Activated CD8-positive, alpha-beta T cell treated with anti-CD3 and anti-CD28 coated beads for 36 hours (primary cell): ENCODE measurements around the gene IL18RAP. TPM values are rescaled to one million over a fixed set of nuclear protein-coding genes. Genes with fewer than 3 reads are reported as not detected.

Experiments
- ATAC-seq: fragments of 200-7000 bp; cut with Tn5 transposase; one replicate; pipeline ENCODE4 v1.10.0; 2021; ENCODE audit warnings: mild to moderate bottlenecking, moderate library complexity
- CTCF ChIA-PET: fragments of 350-600 bp; sonication (Branson Sonifier 250); formaldehyde crosslinking; loops from one replicate; lab custom pipeline; 2021; ENCODE audit warnings: antibody characterized with exemption; lab: Charles Lee
- POLR2A ChIA-PET: fragments of 350-600 bp; sonication (Branson Sonifier 250); formaldehyde crosslinking; loops from one replicate; lab custom pipeline; 2021; ENCODE audit warnings: antibody characterized with exemption; lab: Charles Lee
- DNase-seq: peaks from one replicate; pipeline ENCODE4 v3.0.0-alpha.2; 2020
- H3K27ac Mint-ChIP-seq: one replicate; pipeline ENCODE4 v1.8.0; 2021; ENCODE audit warnings: mild to moderate bottlenecking, mixed read lengths
- H3K27me3 Mint-ChIP-seq: one replicate; pipeline ENCODE4 v1.8.0; 2021; ENCODE audit warnings: mixed read lengths
- H3K36me3 Mint-ChIP-seq: one replicate; pipeline ENCODE4 v1.8.0; 2021; ENCODE audit warnings: low read depth, mixed read lengths
- H3K4me1 Mint-ChIP-seq: one replicate; pipeline ENCODE4 v1.8.0; 2021; ENCODE audit warnings: low read depth, mixed read lengths
- H3K4me3 Mint-ChIP-seq: one replicate; pipeline ENCODE4 v1.8.0; 2021; ENCODE audit warnings: mild to moderate bottlenecking, moderate library complexity, mixed read lengths
- H3K9me3 Mint-ChIP-seq: one replicate; pipeline ENCODE4 v1.8.0; 2021; ENCODE audit warnings: mixed read lengths
- CTCF ChIP-seq: fragments of 200-600 bp; IDR thresholded peaks from one replicate; pipeline ENCODE4 v1.8.0; 2022; ENCODE audit warnings: antibody characterized with exemption, mild to moderate bottlenecking
- intact Hi-C: fragments of 100-400 bp; cut with micrococcal nuclease; formaldehyde crosslinking; loops from one replicate; pipeline ENCODE4 v1.10.0; 2022
- total RNA-seq, 2 experiments: library from RNA; stranded (reverse); gene quantifications; one replicate each; pipeline ENCODE4 v1.2.3, GENCODE V29; 2021

Gene IL18RAP
- total RNA-seq, 2 experiments from 2014 or later: 5.8 to 6.0 TPM

- peaks cover 6% of the 10 kb centered on the region for H3K27me3 Mint-ChIP-seq
- TF ChIP-seq CTCF: no peak
- ATAC-seq (no peak), DNase-seq (no peak)
- no peak overlapping the region for H3K27ac Mint-ChIP-seq
- POLR2A ChIA-PET: no interaction called here
- intact Hi-C loops: no loop called here
- CTCF ChIA-PET: interaction anchor here (2.5 to 6.0 kb wide), 2 partner anchors 9 to 14 kb away, joined by 9 to 56 read pairs; partner anchors contain the start of gene SLC9A4
- peaks cover 1% of the 10 kb centered on the region for H3K9me3 Mint-ChIP-seq
- no peaks in the 10 kb centered on the region for H3K36me3 Mint-ChIP-seq
- H3K4me1 Mint-ChIP-seq: no peaks in the 10 kb centered on the region
- no peak overlapping the region for H3K4me3 Mint-ChIP-seq
Measured at GRCh38 chr2:102463160-102463559, 40.2 kb downstream of the IL18RAP start.

- Mint-ChIP-seq H3K4me1 (no peaks in the 10 kb centered on the region), H3K27ac (no peak overlapping the region), H3K27me3 (peaks cover 15% of the 10 kb centered on the region), H3K4me3 (no peak overlapping the region), H3K9me3 (peaks cover 13% of the 10 kb centered on the region), H3K36me3 (no peaks in the 10 kb centered on the region)
- no peak for TF ChIP-seq CTCF
- DNase-seq (no peak), ATAC-seq (no peak)
- POLR2A ChIA-PET: interaction anchor here (0.8 to 1.0 kb wide), 2 partner anchors 140 to 156 kb away, joined by 3 read pairs; no protein-coding TSS in a partner anchor
- CTCF ChIA-PET: interaction anchor here (4.4 to 8.7 kb wide), 3 partner anchors 9 to 144 kb away, joined by 38 to 99 read pairs (median 56); no protein-coding TSS in a partner anchor
- intact Hi-C loops: loop anchor here (5.0 to 10.0 kb wide), 2 partner anchors 122 to 235 kb away; no protein-coding TSS in a partner anchor
Measured at GRCh38 chr2:102470168-102470567, 47.2 kb downstream of the IL18RAP start.

GRCh38 chr2:102473020-102473419 is 50.1 kb downstream of the IL18RAP start, which contains the start of gene SLC9A4:
Gene SLC9A4 (plus strand): TSS chr2:102473226. CDS start chr2:102473760, 534 bp downstream.
- Mint-ChIP-seq H3K36me3 (no peaks in the 10 kb centered on the region), H3K27ac (no peak within 1 kb of the TSS), H3K4me3 (no peak within 1 kb of the TSS), H3K27me3 (peaks cover 15% of the 10 kb centered on the region), H3K4me1 (no peaks in the 10 kb centered on the region), H3K9me3 (peaks cover 12% of the 10 kb centered on the region)
- ChIA-PET POLR2A (interaction anchor here (1.2 kb wide), 1 partner anchor 11 kb away, joined by 4 read pairs; no protein-coding TSS in a partner anchor), CTCF (interaction anchor here (0.6 to 8.7 kb wide), 48 partner anchors 11 to 589 kb away, joined by 3 to 99 read pairs (median 4); no protein-coding TSS in a partner anchor)
- TF ChIP-seq CTCF: peak; percentile 74
- ATAC-seq (peak; percentile 75), DNase-seq (peak; percentile 80)
- intact Hi-C loops: loop anchor here (2.0 to 10.0 kb wide), 3 partner anchors 119 to 232 kb away; no protein-coding TSS in a partner anchor

- intact Hi-C loops: loop anchor here (2.0 to 10.0 kb wide), 3 partner anchors 119 to 231 kb away; no protein-coding TSS in a partner anchor
- no peak for TF ChIP-seq CTCF
- Mint-ChIP-seq H3K4me3 (no peak overlapping the region), H3K27me3 (peaks cover 13% of the 10 kb centered on the region), H3K4me1 (no peaks in the 10 kb centered on the region), H3K9me3 (peaks cover 10% of the 10 kb centered on the region), H3K27ac (no peak overlapping the region), H3K36me3 (no peaks in the 10 kb centered on the region)
- CTCF ChIA-PET: interaction anchor here (0.6 to 8.7 kb wide), 41 partner anchors 10 to 590 kb away, joined by 3 to 99 read pairs (median 4); no protein-coding TSS in a partner anchor
- POLR2A ChIA-PET: interaction anchor here (1.2 kb wide), 1 partner anchor 11 kb away, joined by 4 read pairs; no protein-coding TSS in a partner anchor
- DNase-seq (no peak), ATAC-seq (no peak)
Measured at GRCh38 chr2:102473631-102474030, 50.7 kb downstream of the IL18RAP start.

GRCh38 chr2:102474785-102475184 is 51.8 kb downstream of the IL18RAP start:
- ChIA-PET POLR2A (no interaction called here), CTCF (interaction anchor here (0.8 to 8.7 kb wide), 9 partner anchors 10 to 331 kb away, joined by 3 to 99 read pairs (median 7); no protein-coding TSS in a partner anchor)
- ATAC-seq: no peak
- Mint-ChIP-seq H3K27ac (no peak overlapping the region), H3K4me1 (no peaks in the 10 kb centered on the region), H3K36me3 (no peaks in the 10 kb centered on the region), H3K9me3 (peaks cover 4% of the 10 kb centered on the region), H3K4me3 (no peak overlapping the region), H3K27me3 (peaks cover 13% of the 10 kb centered on the region)
- no peak for TF ChIP-seq CTCF
- intact Hi-C loops: loop anchor here (5.0 to 10.0 kb wide), 2 partner anchors 118 to 230 kb away; no protein-coding TSS in a partner anchor
- no peak for DNase-seq
